ENCODE measurements around the gene TMEM60. TPM values are rescaled to one million over a fixed set of nuclear protein-coding genes. Genes with fewer than 3 reads are reported as not detected.

The TMEM60 gene
- total RNA-seq, 1 donor from 2014 or later: 8.1 TPM

Other genes with a start within 250 kb of the TMEM60 start
- gene RSBN1L, start 102.0 kb downstream of the TMEM60 start, total RNA-seq: 10.1 TPM
- gene PHTF2, start 339 bp upstream of the TMEM60 start, total RNA-seq: 22.3 TPM

Data from left ventricle myocardium superior (tissue), 1 donor.